Effector CD4-positive, alpha-beta T cell (primary cell): ENCODE measurements around the gene MPC2.
"Not testable (repeated sequence)": the region's sequence is repeated elsewhere in the genome, so short reads cannot be mapped to it uniquely, and the experiment has no call there.

Experiments used
- DNase-seq: peaks from one replicate; pipeline ENCODE4 v3.0.0-alpha.2; 2020

Gene MPC2

GRCh38 chr1:167934426-167935215, 2.3 kb downstream of the MPC2 start:
- DNase-seq = no peak

DNA sequence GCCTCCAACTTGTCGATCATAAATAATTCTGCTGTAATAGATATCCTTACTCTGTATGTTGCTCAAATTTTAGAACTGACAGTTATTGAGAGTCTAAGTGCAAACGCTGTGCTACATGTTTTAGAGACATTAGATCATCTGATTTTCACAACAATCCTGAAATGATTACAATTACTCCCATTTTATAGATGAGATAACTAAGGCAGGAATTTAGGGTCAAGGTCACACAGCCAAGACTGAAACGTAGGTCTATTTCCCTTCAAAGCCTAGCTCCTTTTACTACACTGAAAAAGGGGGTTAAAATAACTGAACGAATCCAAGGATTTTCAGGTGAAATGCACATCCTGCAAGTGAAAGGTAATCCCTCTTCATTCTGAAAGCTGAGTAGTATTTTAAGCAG, 3.1 kb downstream of the MPC2 start:
- no peak for DNase-seq

- no peak for DNase-seq
Measured at GRCh38 chr1:167929725-167930124, 7.1 kb downstream of the MPC2 start.

GRCh38 chr1:167928919-167929318, 8.0 kb downstream of the MPC2 start:
- not testable (repeated sequence) for DNase-seq

GRCh38 chr1:167928457-167928852, 8.4 kb downstream of the MPC2 start:
- DNase-seq = no peak

DNA sequence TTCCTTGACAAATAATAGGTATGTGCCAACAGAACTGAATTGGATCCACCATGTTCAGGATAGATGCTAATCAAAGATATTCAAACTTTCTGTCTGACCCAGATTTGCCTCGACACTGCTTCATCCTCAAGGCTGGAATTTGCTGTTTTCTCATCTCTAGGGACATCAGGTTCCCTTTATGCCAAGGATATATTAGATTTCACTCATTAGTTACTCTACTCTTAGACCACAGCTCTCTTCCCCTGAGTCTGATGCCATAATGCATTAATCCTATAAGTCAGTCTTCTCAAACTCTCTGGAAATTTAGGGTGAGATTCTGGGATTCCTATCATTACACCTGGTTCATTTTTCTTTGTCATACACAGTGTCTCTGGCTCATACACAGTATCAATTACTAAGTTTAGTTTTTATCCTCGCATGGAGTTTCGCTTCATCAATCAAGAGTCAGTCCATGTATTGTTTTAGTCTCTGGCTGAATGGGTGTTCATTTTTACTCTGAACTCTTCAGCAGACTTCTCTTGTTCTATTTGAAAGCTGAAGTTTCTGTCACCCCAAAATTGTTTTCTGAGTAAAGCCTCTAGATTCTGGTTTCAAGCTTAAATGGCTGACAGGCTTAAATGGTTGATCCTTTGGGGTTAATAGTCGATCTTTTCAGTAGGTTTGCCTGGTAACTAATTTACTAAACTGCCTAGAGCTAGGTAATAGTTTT, 9.7 kb downstream of the MPC2 start:
- DNase-seq = no peak

GRCh38 chr1:167926486-167926997, 10.3 kb downstream of the MPC2 start:
- DNase-seq = no peak

DNA sequence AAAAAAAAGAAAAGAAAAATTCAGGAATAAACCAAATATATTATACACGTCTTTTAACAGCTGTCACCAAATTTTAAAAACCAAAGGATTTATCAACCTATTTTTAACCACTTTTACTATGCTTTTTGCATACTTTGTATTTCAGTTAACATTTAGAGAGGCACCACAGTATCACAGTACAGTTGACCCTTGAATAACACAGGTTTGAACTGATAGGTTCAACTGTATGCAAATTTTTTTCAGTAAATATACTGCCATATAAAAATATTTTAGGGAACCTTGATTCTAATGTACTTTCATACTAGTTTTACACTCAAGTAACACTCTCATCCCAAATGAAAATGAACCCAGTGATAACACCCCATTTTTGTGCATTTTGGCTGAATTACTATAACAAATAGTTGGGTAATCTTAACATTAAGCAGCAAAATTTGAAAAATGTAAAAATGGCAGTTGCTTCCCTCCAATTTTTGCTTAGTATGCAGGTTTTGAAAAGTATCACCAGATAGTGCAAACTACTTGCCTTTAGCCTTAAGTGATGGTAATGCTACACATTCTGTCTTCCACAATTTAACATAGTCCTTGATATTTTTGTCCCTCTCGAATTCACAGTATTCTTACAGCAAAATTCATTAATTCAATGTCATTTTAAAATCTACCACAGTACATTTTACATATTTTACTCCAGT, 12.2 kb downstream of the MPC2 start:
- no peak for DNase-seq

- no peak for DNase-seq
Measured at GRCh38 chr1:167924102-167924501, 12.8 kb downstream of the MPC2 start.

DNA sequence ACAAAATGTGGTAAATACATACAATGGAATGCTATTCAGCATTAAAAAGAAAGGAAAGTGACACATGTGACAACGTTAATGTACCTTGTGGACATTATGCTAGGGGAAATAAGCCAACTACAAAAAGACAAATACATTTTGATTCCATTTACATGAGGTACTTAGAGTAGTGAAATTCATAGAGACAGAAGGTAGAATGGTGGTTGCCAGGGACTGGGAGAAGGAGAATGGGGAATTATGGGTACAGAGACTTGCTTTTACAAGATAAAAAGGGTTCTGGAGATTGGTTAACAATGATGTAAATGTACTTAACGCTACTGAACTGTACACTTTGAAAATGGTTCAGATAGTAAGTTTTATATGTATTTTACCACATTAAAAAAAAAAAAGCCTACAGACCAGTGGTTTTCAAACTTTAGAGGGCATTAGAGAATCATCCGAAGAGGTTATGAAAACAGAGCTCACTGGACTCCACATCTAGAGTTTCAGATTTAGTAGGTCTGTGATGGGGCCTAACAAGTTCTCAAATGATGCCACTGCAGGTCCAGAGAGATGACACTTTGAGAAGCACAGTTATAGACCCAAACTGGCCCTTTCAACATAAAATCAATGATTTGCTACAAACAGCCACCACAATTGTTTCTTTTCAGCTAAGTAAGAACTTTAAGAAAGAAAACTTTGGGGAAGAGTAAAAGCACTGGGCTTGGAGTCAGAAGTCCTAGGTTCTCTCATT, 13.4 kb downstream of the MPC2 start:
- DNase-seq = no peak

GRCh38 chr1:167922611-167923074, 14.2 kb downstream of the MPC2 start:
- DNase-seq = no peak

- no peak for DNase-seq
Measured at GRCh38 chr1:167922023-167922422, 14.8 kb downstream of the MPC2 start.

- no peak for DNase-seq
Measured at GRCh38 chr1:167916766-167917511, 19.9 kb downstream of the MPC2 start.

DNA sequence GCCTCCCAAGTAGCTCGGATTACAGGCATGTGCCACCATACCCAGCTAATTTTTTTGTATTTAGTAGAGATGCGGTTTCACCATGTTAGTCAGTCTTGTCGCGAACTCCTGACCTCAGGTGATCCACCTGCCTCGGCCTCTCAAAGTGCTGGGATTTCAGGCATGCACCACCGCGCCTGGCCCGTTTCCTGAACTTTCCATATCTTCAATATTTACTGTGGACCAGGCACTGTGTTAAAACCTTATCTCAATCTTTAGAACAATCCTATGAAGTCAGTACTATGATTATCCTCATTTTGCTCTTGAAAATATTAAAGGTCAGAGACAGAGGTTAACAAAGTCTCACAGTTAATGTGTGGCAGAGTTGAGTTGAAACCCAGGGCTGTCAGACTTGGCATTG, 21.3 kb downstream of the MPC2 start:
- DNase-seq = no peak

DNA sequence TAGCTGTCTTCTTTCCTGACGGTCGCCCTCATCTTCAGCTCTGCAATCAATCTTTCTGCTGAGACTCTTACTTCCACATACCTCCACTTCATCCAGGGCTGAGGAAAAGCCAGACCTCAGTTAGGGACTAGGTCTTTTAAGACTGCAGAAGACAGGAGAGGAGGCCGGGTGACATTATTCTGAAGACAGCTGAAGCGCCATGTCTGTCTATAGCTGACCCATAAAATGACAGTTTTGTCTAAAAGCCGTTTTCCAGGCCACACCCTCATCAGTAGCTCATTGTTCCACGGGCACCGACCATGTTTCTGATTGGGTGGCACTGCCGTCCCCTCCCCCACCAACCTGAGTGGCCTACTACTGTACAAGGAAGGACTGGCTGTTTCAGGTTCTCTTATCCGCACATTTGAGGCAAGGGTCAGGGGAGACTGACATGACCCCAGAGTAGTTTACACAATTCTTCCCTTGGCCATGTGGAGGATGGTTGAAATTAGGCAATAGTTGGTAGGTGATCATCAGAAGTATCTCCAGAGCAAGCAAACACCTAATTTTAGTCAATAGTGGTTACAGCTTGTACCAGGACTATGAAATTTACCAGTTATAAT, 22.9 kb downstream of the MPC2 start, which contains the start of gene ADCY10:
TSS of gene ADCY10 (minus strand) at position 240 of the 602 bp plus-strand sequence. CDS start 8,994 bp downstream, outside the sequence.
- no peak for DNase-seq

DNA sequence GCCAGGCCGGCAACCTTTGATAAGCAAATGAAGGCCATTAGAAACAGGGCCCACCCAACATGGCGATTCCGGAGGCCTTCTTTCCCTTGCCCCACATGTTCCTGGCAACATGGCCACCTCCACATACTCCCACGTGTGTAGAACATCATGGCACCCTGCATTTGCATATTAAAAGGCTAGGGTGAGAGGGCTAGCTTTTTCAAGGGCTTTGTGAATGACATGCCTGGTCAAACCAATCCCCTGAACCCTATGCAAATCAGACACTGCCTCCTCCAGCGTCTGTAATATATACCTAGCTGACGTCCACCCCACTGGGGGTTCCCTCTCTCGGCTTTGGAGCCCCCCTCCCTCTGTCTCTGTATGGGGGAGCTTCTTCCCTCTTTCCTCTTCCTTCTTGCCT, 24.6 kb downstream of the MPC2 start:
- DNase-seq = no peak

DNA sequence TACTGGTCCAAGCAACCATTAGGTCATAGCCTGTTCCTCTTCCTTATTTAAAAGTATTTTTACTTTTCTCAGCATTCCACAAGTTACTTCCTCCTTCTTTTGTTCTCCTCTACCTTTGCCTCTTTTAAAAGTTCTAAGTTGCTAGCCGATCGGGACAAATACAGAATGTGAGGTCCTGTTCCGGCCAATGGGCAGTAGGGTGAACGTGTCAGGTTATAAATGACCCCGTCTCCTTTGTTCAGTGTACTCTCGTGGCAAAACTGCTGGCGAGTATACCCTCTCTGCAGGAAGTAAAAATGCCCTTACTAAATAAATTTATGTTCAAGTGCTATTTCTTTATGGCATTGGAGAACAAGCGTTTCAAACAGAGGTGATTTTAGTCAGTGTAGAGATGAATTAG, 25.5 kb downstream of the MPC2 start:
- no peak for DNase-seq

DNA sequence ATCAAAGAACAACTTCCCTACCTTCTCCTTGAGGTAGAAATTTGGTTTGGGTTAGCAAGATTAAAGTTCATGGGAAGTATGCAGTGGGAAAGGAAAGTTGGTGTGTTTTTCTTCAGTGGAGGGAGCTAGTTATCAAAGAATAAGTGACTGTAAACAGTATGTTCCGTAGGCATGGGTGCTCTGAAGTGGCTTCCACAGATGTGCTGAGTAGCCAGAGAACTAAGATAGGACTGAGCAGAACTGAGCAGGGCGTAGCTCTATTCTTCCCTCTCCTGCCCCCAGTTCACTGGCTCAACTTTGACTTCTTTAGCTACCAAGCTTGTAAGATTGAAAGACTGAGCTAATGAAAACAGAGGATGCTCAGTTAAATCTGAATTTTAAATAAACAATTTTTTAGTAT, 26.3 kb downstream of the MPC2 start:
- DNase-seq = no peak

DNA sequence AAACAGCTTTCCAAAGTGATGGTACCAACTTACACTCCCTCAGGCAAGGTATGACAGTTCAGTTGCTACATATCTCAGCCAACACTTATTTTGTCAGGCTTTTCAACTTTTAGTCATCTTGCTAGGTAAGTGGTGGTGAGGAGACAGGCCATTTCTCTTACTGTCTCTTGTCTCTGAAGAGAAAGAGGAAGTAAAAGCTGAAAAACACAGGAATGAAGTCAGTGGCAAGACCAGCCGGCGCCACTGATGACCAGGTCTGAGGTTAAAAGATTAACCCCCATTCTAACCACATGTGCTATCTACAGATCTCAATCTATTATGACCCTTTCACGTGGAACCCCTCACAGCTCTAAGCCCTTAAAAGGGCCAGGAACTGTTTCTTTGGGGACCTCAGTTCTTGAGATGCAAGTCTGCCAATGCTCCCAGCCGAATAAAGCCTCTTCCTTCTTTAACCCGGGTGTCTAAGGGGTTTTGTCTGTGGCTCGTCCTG, 27.1 kb downstream of the MPC2 start:
- no peak for DNase-seq

GRCh38 chr1:167905671-167906070, 31.2 kb downstream of the MPC2 start:
- DNase-seq = no peak

- DNase-seq = no peak
Measured at GRCh38 chr1:167905182-167905581, 31.7 kb downstream of the MPC2 start.
